Posterior vena cava (tissue), 2 donors: ENCODE data around the gene PMF1. TPM values are rescaled to one million over a fixed set of nuclear protein-coding genes. Genes with fewer than 3 reads are reported as not detected.

Experiments used
- DNase-seq: peaks from one replicate; pipeline ENCODE4 v3.0.0-alpha.2; 2020; ENCODE audit warnings: low spot score
- intact Hi-C, 2 donors: fragments of 100-400 bp; cut with DNase I; formaldehyde crosslinking; loops; one replicate each; pipeline versions ENCODE4 v1.14.1 to v1.14.2; 2022 to 2023
- total RNA-seq, 2 donors: library from RNA; stranded (reverse); fragmentation: NEBNext Ultra II Directional; extraction: Animal tissue kit (Norgen Biotek cat#: 25700); gene quantifications; one replicate each; pipeline ENCODE4 v1.2.1, GENCODE V29; 2021
- donor health status: DM: yes; HTN: yes; CAD: no.
- donor health status: DM: yes; HTN: yes; CAD: no.

PMF1 gene
- total RNA-seq, 2 donors from 2014 or later = 31.8 to 34.6 TPM

- DNase-seq = no peak
- intact Hi-C loops = loop anchor here in 1 of 2 donors (5.0 kb wide), 1 partner anchor 136 kb away; no protein-coding TSS in a partner anchor
These were observed 15.7 kb downstream of the PMF1 start for GRCh38 chr1:156228501-156228900.

- intact Hi-C loops = loop anchor here in 1 of 2 donors (5.0 kb wide), 1 partner anchor 138 kb away; no protein-coding TSS in a partner anchor
- DNase-seq = no peak
These were observed 17.1 kb downstream of the PMF1 start for GRCh38 chr1:156229809-156230472.

- DNase-seq = no peak
These were observed 17.6 kb downstream of the PMF1 start for GRCh38 chr1:156230473-156230837.

GRCh38 chr1:156232201-156232894, 19.5 kb downstream of the PMF1 start:
- intact Hi-C loops = no loop called here
- DNase-seq = no peak

More at GRCh38 chr1:156230473-156230837, 17.6 kb downstream of the PMF1 start:
- intact Hi-C loops = no loop called here

GRCh38 chr1:156233426-156234127, 20.8 kb downstream of the PMF1 start:
- DNase-seq = no peak
- intact Hi-C loops = no loop called here

GRCh38 chr1:156236164-156236563, 23.4 kb downstream of the PMF1 start:
- no peak for DNase-seq
- intact Hi-C loops = no loop called here

GRCh38 chr1:156238248-156238647, 25.4 kb downstream of the PMF1 start:
- intact Hi-C loops = no loop called here
- no peak for DNase-seq

- DNase-seq = no peak
- intact Hi-C loops = no loop called here
These were observed 28.6 kb downstream of the PMF1 start for GRCh38 chr1:156241311-156241811.

GRCh38 chr1:156241926-156242325, 29.1 kb downstream of the PMF1 start, which contains the start of gene BGLAP:
Gene BGLAP, plus strand, starts transcription at chr1:156242184. Its CDS starts 48 bp downstream, at chr1:156242232.
- intact Hi-C loops = no loop called here
- DNase-seq = no peak

GRCh38 chr1:156242738-156243137, 29.9 kb downstream of the PMF1 start:
- no peak for DNase-seq
- intact Hi-C loops = no loop called here

GRCh38 chr1:156244126-156244525, 31.3 kb downstream of the PMF1 start:
- no peak for DNase-seq
- intact Hi-C loops = no loop called here

GRCh38 chr1:156244712-156245111, 31.9 kb downstream of the PMF1 start:
- DNase-seq = no peak
- intact Hi-C loops = no loop called here

GRCh38 chr1:156245451-156246232, 32.8 kb downstream of the PMF1 start:
- intact Hi-C loops = no loop called here
- DNase-seq = no peak

GRCh38 chr1:156246241-156246780, 33.5 kb downstream of the PMF1 start:
- intact Hi-C loops = no loop called here
- DNase-seq = no peak

GRCh38 chr1:156246781-156247459, 34.1 kb downstream of the PMF1 start:
- peak; percentile 86 for DNase-seq
- intact Hi-C loops = no loop called here

- no peak for DNase-seq
- intact Hi-C loops = no loop called here
These were observed 34.9 kb downstream of the PMF1 start, which contains the start of gene PAQR6 for GRCh38 chr1:156247460-156248322. Gene PAQR6, minus strand, starts transcription at chr1:156248056. Its CDS starts 1,325 bp downstream, at chr1:156246731.

GRCh38 chr1:156248323-156248683, 35.5 kb downstream of the PMF1 start:
- no peak for DNase-seq
- intact Hi-C loops = no loop called here
